Activated CD4-positive, CD25-positive, alpha-beta regulatory T cell treated with anti-CD3 and anti-CD28 coated beads, Interleukin-2, amount 50 U/mL, for 16 hours (primary cell): ENCODE results near the gene POMGNT1.
A peak's percentile ranks its signal among the peaks of the same experiment; 100 is the strongest.
"Not testable (repeated sequence)": the region's sequence is repeated elsewhere in the genome, so short reads cannot be mapped to it uniquely, and the experiment has no call there.

ENCODE experiments used
- DNase-seq: peaks from one replicate; pipeline ENCODE4 v3.0.0-alpha.2; 2020; ENCODE audit warnings: low read depth, low spot score

The POMGNT1 gene

GRCh38 chr1:46197964-46198811, at the start of gene POMGNT1:
TSS of gene POMGNT1 (minus strand) at chr1:46198434. CDS start at chr1:46197821, 613 bp downstream.
- peak; percentile 61 for DNase-seq

GRCh38 chr1:46247436-46248121, 49.3 kb upstream of the POMGNT1 start, which contains the start of gene RAD54L:
TSS of gene RAD54L (plus strand) at chr1:46247763. CDS start at chr1:46248406, 643 bp downstream.
- DNase-seq, result peak; percentile 96

- peak; percentile 26 for DNase-seq
These were observed 48.6 kb upstream of the POMGNT1 start for GRCh38 chr1:46246548-46247435.

- not testable (repeated sequence) for DNase-seq
These were observed 47.9 kb upstream of the POMGNT1 start for GRCh38 chr1:46246136-46246535.

DNA sequence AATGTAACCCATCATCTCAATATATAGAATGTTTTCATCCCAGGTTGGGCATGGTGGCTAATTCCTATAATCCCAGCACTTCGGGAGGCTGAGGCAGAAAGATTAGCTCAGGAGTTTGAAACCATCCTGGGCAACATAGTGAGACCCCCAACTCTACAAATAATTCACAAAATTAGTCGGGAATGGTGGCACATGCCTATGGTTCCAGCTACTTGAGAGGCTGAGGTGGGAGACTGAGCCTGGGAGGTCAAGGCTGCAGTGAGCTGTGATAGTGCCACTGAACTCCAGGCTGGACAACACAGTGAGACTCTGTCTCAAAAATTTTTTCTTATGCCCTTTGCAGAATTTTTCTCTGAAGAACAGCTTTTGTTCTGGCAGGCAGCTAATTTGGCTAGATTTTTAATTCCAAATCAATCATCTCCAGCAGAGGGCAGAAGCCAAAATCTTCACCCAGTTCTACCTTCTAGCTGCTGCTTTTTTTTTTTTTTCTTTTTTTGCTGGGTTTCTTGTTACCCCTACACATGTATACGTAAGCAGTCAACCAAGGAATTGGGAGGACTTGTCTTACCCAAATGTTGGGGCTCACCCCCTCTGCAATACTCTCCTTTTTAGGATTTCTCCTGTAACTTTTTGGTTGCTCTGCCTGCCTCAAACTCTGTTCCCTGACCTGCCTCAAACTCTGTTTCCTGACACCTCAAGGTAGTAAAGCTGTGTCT, 46.6 kb upstream of the POMGNT1 start:
- DNase-seq, result no peak

DNA sequence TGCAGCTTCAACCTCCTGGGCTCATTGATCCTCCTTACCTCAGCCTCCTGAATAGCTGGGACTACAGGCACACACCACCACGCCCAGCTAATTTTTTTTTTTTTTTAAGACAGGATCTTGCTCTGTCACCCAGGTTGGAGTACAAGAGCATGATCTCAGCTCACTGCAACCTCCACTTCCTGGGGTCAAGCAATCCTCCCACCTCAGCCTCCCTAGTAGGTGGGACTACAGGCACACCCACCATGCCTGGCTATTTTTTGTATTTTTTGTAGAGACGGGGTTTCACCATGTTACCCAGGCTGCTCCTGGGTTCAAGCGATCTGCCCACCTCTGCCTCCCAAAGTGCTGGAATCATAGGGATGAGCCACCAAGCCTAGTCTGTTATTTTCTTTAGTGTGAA, 45.6 kb upstream of the POMGNT1 start:
- DNase-seq, result not testable (repeated sequence)

- no peak for DNase-seq
These were observed 44.7 kb upstream of the POMGNT1 start for GRCh38 chr1:46242918-46243317.

DNA sequence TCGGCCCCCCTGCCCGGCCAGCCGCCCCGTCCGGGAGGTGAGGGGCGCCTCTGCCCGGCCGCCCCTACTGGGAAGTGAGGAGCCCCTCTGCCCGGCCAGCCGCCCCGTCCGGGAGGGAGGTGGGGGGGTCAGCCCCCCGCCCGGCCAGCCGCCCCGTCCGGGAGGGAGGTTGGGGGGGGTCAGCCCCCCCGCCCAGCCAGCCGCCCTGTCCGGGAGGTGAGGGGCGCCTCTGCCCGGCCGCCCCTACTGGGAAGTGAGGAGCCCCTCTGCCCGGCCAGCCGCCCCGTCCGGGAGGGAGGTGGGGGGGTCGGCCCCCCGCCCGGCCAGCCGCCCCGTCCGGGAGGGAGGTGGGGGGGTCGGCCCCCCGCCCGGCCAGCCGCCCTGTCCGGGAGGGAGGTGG, 43.5 kb upstream of the POMGNT1 start:
- not testable (repeated sequence) for DNase-seq

DNA sequence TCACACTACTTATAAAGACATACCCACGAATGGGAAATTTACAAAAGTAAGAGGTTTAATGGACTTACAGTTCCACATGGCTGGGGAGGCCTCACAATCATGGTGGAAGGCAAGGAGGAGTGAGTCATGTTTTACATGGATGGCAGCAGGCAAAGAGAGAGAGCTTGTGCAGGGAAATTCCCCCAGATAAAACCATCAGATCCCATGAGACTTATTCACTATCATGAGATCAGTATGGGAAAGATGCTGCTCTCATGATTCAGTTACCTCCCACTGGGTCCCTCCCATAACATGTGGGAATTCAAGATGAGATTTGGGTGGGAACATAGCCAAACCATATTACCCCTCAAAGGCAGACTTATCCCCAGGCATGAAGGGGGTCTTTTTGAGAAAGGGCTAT, 40.6 kb upstream of the POMGNT1 start:
- not testable (repeated sequence) for DNase-seq

DNA sequence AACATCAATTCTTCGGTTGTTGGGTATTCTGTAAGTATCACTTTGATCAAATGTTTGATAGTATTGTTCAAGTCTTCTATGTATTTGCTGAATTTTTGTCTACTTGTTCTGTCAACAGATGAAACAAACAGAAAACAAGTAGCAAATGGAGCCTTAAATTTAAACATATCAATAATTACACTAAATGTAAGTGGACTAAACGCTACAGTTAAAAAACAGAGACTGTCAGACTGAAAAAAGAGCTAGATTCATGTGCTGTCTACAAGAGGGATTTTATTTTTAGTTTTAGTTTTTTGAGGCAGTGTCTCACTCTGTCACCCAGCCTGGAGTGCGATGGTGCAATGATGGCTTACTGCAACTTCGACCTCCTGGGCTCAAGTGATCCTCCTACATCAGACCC, 38.6 kb upstream of the POMGNT1 start:
- no peak for DNase-seq

DNA sequence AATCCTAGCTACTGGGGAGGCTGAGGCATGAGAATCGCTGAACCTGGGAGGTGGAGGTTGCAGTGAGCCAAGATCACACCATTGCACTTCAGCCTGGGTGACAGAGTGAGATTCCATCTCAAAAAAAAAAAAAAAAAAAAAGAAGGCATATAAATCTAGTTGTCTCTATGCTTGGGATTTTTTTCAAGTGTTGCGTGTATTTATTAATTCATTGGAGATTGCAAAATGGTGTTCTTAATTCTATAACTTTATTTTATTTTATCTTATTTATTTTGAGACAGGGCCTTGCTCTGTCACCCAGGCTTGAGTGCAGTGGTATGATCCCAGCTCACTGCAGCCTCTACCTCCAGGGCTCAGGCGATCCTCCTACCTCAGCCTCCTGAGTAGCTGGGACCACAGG, 33.0 kb upstream of the POMGNT1 start:
- DNase-seq, result not testable (repeated sequence)

GRCh38 chr1:46224966-46225365, 26.7 kb upstream of the POMGNT1 start:
- no peak for DNase-seq

- peak; percentile 25 for DNase-seq
These were observed 25.3 kb upstream of the POMGNT1 start for GRCh38 chr1:46223472-46223943.

DNA sequence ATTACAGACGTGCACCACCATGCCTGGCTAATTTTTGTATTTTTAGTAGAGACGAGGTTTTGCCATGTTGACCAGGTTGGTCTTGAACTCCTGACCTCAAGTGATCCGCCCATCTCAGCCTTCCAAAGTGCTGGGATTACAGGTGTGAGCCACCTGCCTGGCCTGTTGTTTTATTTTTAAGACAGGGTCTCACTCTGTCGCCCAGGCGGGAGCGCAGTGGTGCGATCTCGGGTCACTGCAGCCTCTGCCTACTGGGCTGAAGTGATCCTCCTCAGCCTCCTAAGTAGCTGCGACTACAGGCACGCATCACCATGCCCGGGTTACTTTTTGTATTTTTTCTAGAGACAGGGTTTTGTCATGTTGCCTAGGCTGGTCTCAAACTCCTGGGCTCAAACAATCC, 24.8 kb upstream of the POMGNT1 start:
- not testable (repeated sequence) for DNase-seq

GRCh38 chr1:46221749-46222148, 23.5 kb upstream of the POMGNT1 start:
- DNase-seq, result no peak

DNA sequence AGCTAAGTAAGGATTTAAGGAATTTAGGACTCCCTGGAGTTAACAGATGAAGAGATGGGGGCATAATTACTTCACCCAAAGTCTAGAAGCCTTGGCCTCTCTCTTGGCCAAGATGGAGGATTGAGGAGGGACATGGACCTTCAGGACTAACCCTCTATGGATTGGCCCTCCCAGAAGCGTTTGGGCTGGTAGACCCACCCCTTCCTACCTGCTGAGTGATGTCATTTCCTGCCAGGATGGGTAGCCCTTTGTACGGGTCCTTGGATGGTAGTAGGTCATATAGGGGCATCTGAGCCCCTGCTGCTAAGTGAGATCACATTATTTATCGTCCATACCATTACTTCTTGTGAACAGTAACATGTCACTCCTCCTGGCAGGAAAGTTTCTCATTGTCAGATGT, 22.6 kb upstream of the POMGNT1 start:
- DNase-seq, result no peak

- no peak for DNase-seq
These were observed 21.6 kb upstream of the POMGNT1 start for GRCh38 chr1:46219551-46220520.

DNA sequence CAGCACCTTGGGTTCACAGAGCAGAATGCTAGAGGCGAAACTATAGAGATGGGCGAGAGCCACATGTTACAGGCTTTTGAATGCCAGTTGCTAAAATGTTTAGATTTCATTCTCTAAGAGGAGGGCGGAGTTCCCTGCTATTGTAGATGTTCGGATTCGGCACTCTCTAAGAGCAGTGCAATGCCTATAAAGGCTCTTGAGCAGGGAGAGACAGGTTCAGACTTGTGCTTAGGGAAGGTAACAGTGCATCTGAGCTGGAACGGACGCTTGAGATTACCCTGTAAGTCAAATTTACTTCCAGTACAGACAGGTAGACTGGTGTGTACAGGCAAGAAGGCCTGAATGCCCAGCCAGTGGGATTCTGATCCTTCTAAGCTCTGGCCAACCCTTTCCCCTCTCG, 20.2 kb upstream of the POMGNT1 start:
- no peak for DNase-seq

DNA sequence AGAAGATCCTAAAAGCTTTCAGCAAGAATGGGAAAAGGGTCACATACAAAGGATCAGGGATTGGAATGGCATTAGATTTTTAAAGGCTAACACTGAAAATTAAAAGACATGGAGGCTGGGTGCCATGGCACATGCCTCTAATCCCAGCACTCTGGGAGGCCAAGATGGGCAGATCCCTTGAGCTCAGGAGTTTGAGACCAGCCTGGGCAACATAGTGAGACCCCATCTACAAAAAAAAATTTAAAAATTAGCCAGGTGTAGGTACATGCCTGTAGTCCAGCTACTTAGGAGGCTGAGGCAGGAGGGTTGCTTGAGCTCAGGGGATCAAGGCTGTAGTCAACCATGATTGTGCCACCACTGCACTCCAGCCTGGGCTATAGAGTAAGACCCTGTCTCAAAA, 17.3 kb upstream of the POMGNT1 start:
- DNase-seq, result no peak

GRCh38 chr1:46211051-46211450, 12.8 kb upstream of the POMGNT1 start:
- DNase-seq, result no peak
